K562 (cell line): Measurements from ENCODE around the gene PXK. TPM values are rescaled to one million over a fixed set of nuclear protein-coding genes. Genes with fewer than 3 reads are reported as not detected.
A peak's percentile ranks its signal among the peaks of the same experiment; 100 is the strongest.

Source experiments
- ATAC-seq: fragments of 200-7000 bp; cut with Tn5 transposase; 3 replicates; pipeline ENCODE4 v1.9.1; 2020; ENCODE audit warnings: moderate library complexity
- BruUV-seq: library from RNA; stranded (reverse); fragments of 400-500 nt; replicated peaks from 2 replicates; lab custom pipeline; 2021; lab: Mats Ljungman, UMichigan
- CTCF ChIA-PET: fragments of 300-600 bp; formaldehyde crosslinking; extraction: SDS; loops from one replicate; lab custom pipeline; 2021; ENCODE audit warnings: low intra/inter-chr PET ratio; lab: Yijun Ruan, JAX
- POLR2A ChIA-PET: fragments of 300-600, 350-650 bp; sonication (Branson Sonifier 250); formaldehyde crosslinking; extraction: SDS; loops from one replicate; lab custom pipeline; 2021; ENCODE audit warnings: antibody characterized with exemption, inconsistent platforms; lab: Yijun Ruan, JAX
- DNase-seq, 4 experiments: peaks; one replicate each; pipeline versions ENCODE4 v3.0.0 to v3.0.0-alpha.2; 2011 to 2018; ENCODE audit warnings: low spot score in 3 of 4, mixed read lengths in 3 of 4; ENCODE audit errors: extremely low read depth in 1 of 4
- FAIRE-seq: peaks from 2 replicates; lab custom pipeline; 2011; peaks lifted over from hg19 to GRCh38; lab: Jason Lieb, UNC
- H2AFZ ChIP-seq: 2 replicates; pipeline ENCODE4 v1.6.0; 2011; ENCODE audit warnings: low read depth, low read length, control low read depth, inconsistent platforms
- H3K27ac ChIP-seq: fragments of 200-600 bp; 3 replicates; pipeline ENCODE4 v1.8.0; 2011; ENCODE audit warnings: low read depth, mild to moderate bottlenecking, control low read depth, inconsistent platforms, low read length, moderate library complexity, mixed read lengths; ENCODE audit errors: extremely low read depth
- H3K27me3 ChIP-seq, 2 experiments: fragments of 300-600 bp in 1 of 2; 2 replicates in 1 of 2; 3 replicates in 1 of 2; pipeline versions ENCODE4 v1.6.0 to v1.8.0; 2011; ENCODE audit warnings: inconsistent platforms in 2 of 2, low read length in 2 of 2, mild to moderate bottlenecking in 1 of 2, mixed read lengths in 1 of 2, moderate library complexity in 1 of 2; ENCODE audit not compliant: control insufficient read depth in 2 of 2, insufficient read depth in 2 of 2
- H3K36me3 ChIP-seq: fragments of 300-600 bp; 3 replicates; pipeline ENCODE4 v1.8.0; 2011; ENCODE audit warnings: mild to moderate bottlenecking, low read length, inconsistent platforms; ENCODE audit not compliant: control insufficient read depth, insufficient read depth
- H3K4me1 ChIP-seq, 2 experiments: fragments of 200-600 bp in 1 of 2; replicated peaks in 1 of 2; 2 replicates in 1 of 2; 3 replicates in 1 of 2; pipeline versions ENCODE4 v1.5.1 to v1.8.0; 2011; ENCODE audit warnings: inconsistent platforms in 2 of 2, low read length in 2 of 2, mild to moderate bottlenecking in 1 of 2, mixed read lengths in 1 of 2, moderate library complexity in 1 of 2; ENCODE audit not compliant: control insufficient read depth in 2 of 2, insufficient read depth in 2 of 2
- H3K4me2 ChIP-seq: 2 replicates; pipeline ENCODE4 v1.6.1; 2011; ENCODE audit warnings: low read length, control low read depth, inconsistent platforms, mixed read lengths; ENCODE audit not compliant: insufficient read depth
- H3K4me3 ChIP-seq: fragments of 200-600 bp; sonication (generic), shearing (Covaris generic); 2 replicates; pipeline ENCODE4 v1.5.1; 2016; ENCODE audit warnings: control low read depth, inconsistent platforms
- H3K79me2 ChIP-seq: fragments of 200-600 bp; 3 replicates; pipeline ENCODE4 v1.8.0; 2011; ENCODE audit warnings: low read length, inconsistent platforms; ENCODE audit not compliant: control insufficient read depth, insufficient read depth
- H3K9ac ChIP-seq, 2 experiments: 2 replicates each; pipeline versions ENCODE4 v1.6.0 to v1.6.1; 2011; ENCODE audit warnings: low read depth in 2 of 2, low read length in 2 of 2, control low read depth in 1 of 2, inconsistent platforms in 1 of 2, mild to moderate bottlenecking in 1 of 2, mixed read lengths in 1 of 2; ENCODE audit not compliant: insufficient read depth in 1 of 2
- H3K9me1 ChIP-seq: one replicate; pipeline ENCODE4 v1.6.0; 2011; ENCODE audit warnings: inconsistent platforms, mild to moderate bottlenecking, low read length, moderate library complexity; ENCODE audit not compliant: control insufficient read depth, insufficient read depth
- H3K9me3 ChIP-seq: replicated peaks from 2 replicates; pipeline ENCODE4 v1.5.1; 2011; ENCODE audit warnings: low read depth, low read length, inconsistent platforms; ENCODE audit not compliant: control insufficient read depth, insufficient read depth
- H4K20me1 ChIP-seq: replicated peaks from 2 replicates; pipeline ENCODE4 v1.6.1; 2011; ENCODE audit warnings: low read length, inconsistent platforms, mixed read lengths; ENCODE audit not compliant: control insufficient read depth, insufficient read depth
- CBX8 ChIP-seq: fragments of 200-600 bp; sonication (generic); IDR thresholded peaks from 2 replicates; pipeline ENCODE4 v1.6.1; 2012; ENCODE audit warnings: borderline replicate concordance, mixed run types, low read depth, mild to moderate bottlenecking, moderate library complexity, mixed read lengths, low read length, control low read depth, inconsistent platforms; ENCODE audit not compliant: poor library complexity, severe bottlenecking; ENCODE audit errors: extremely low read depth
- FOXP1 ChIP-seq: sonication (generic); formaldehyde crosslinking; IDR thresholded peaks from 2 replicates; pipeline ENCODE4 v1.8.0; 2022; ENCODE audit warnings: mild to moderate bottlenecking, missing genetic modification reagents
- MAFK ChIP-seq: IDR thresholded peaks from 2 replicates; pipeline ENCODE4 v1.6.1; 2011; ENCODE audit warnings: low read length, improper control_type of control experiment
- MAZ ChIP-seq, 2 experiments: fragments of 450-650 bp in 1 of 2; sonication (generic) in 1 of 2; formaldehyde crosslinking; IDR thresholded peaks in 1 of 2; conservative IDR thresholded peaks in 1 of 2; 2 replicates each; pipeline versions ENCODE4 v1.4.0 to v1.5.0; 2020; ENCODE audit warnings: mild to moderate bottlenecking in 1 of 2, missing genetic modification reagents in 1 of 2
- MEIS2 ChIP-seq: fragments of 450-650 bp; IDR thresholded peaks from 2 replicates; pipeline ENCODE4 v1.6.1; 2014; ENCODE audit warnings: mild to moderate bottlenecking; ENCODE audit not compliant: partially characterized antibody
- NBN ChIP-seq: fragments of 450-650 bp; IDR thresholded peaks from 2 replicates; pipeline ENCODE4 v1.6.1; 2016; ENCODE audit warnings: low read depth, mild to moderate bottlenecking
- NFIC ChIP-seq: fragments of 450-650 bp; IDR thresholded peaks from 2 replicates; pipeline ENCODE4 v1.6.1; 2017; ENCODE audit warnings: mild to moderate bottlenecking, inconsistent platforms
- WGBS: fragments of 100-300 bp; shearing (Covaris generic); methylation state at CpG from one replicate; pipeline ENCODE4 v1.1.6; 2016; ENCODE audit warnings: low coverage, mixed read lengths; ENCODE audit not compliant: insufficient coverage; ENCODE audit errors: missing lambda C conversion rate; 5-methylcytosine and 5-hydroxymethylcytosine counted together
- in situ Hi-C: fragments of 300-500 bp; cut with MboI; formaldehyde crosslinking; loops from 4 replicates; pipeline ENCODE4 v1.15.0; 2018; ENCODE audit warnings: inconsistent platforms, mixed read lengths
- intact Hi-C: fragments of 100-400 bp; cut with micrococcal nuclease; formaldehyde crosslinking; loops from 2 replicates; pipeline ENCODE4 v1.14.2; 2022
- polyA plus RNA-seq, 8 experiments: library from polyadenylated mRNA; depleted of rRNA in 4 of 8; stranded (reverse) in 5 of 8; unstranded in 3 of 8; fragments of >200 nt; fragmentation: Nextera tagmentation in 2 of 8; fragmentation: Illumina TruSeq in 1 of 8; extraction: Ambion mirVana in 2 of 8; extraction: Trizol in 1 of 8; gene quantifications; 2 replicates each; pipeline versions ENCODE4 v1.2.1 to v1.2.3, GENCODE V29; 2011 to 2014; ENCODE audit warnings: inconsistent platforms in 1 of 8, missing spikeins in 1 of 8
- total RNA-seq, 7 experiments: library from RNA; depleted of rRNA in 6 of 7; stranded (reverse); fragments of >200 nt in 6 of 7; fragmentation: Illumina TruSeq in 2 of 7; extraction: Trizol in 2 of 7; gene quantifications; 2 replicates each; pipeline versions ENCODE4 v1.2.1 to v1.2.3, GENCODE V29; 2011 to 2021; ENCODE audit warnings: low replicate concordance in 1 of 7
- TF ChIP-seq, protein P1 (sequence below): fragments of 450-650 bp; IDR thresholded peaks from 2 replicates; pipeline ENCODE4 v1.6.1; 2017; ENCODE audit warnings: antibody characterized with exemption, mild to moderate bottlenecking

PXK gene
- total and polyA plus RNA-seq, 9 of the 15 experiments (the other 6 are each of a cell fraction or from before 2014, with no cell fraction given), result 3.3 to 19.9 (median 11.3) TPM

DNA sequence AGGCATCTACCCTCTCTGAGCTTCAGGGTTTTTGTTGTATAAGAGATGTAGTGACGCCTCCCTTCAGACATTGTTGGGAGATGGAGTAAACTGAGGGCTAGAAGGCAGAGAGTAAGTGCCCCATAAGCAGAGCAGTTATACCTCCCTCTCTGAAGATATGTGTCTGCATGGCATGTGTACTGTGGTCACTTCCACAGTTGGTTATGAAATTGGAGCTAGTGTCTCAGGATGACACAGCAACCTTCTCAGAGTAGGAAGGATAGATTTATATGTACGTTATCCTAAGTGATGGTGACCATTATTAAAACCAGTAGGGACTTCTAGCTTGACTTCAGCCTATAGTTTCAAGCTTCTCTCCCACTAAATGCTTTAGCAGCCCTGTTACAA is 17.9 kb downstream of the PXK start (continued):
- no peak for TF ChIP-seq MAZ (CRISPR knock-in tag; conservative IDR thresholded peaks at IDR 0.05 in 1 of 2, IDR thresholded peaks at IDR 0.05 in 1 of 2)
- no peak for TF ChIP-seq FOXP1 (CRISPR knock-in tag)
- peak; percentile 63; the same call in 1 of the 2 replicates for TF ChIP-seq MAFK
- TF ChIP-seq, protein P1, sequence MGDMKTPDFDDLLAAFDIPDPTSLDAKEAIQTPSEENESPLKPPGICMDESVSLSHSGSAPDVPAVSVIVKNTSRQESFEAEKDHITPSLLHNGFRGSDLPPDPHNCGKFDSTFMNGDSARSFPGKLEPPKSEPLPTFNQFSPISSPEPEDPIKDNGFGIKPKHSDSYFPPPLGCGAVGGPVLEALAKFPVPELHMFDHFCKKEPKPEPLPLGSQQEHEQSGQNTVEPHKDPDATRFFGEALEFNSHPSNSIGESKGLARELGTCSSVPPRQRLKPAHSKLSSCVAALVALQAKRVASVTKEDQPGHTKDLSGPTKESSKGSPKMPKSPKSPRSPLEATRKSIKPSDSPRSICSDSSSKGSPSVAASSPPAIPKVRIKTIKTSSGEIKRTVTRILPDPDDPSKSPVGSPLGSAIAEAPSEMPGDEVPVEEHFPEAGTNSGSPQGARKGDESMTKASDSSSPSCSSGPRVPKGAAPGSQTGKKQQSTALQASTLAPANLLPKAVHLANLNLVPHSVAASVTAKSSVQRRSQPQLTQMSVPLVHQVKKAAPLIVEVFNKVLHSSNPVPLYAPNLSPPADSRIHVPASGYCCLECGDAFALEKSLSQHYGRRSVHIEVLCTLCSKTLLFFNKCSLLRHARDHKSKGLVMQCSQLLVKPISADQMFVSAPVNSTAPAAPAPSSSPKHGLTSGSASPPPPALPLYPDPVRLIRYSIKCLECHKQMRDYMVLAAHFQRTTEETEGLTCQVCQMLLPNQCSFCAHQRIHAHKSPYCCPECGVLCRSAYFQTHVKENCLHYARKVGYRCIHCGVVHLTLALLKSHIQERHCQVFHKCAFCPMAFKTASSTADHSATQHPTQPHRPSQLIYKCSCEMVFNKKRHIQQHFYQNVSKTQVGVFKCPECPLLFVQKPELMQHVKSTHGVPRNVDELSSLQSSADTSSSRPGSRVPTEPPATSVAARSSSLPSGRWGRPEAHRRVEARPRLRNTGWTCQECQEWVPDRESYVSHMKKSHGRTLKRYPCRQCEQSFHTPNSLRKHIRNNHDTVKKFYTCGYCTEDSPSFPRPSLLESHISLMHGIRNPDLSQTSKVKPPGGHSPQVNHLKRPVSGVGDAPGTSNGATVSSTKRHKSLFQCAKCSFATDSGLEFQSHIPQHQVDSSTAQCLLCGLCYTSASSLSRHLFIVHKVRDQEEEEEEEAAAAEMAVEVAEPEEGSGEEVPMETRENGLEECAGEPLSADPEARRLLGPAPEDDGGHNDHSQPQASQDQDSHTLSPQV, result peak; percentile 32; the same call in 1 of the 2 replicates
- TF ChIP-seq MEIS2, result peak; percentile 44
- TF ChIP-seq NBN, result no peak

DNA sequence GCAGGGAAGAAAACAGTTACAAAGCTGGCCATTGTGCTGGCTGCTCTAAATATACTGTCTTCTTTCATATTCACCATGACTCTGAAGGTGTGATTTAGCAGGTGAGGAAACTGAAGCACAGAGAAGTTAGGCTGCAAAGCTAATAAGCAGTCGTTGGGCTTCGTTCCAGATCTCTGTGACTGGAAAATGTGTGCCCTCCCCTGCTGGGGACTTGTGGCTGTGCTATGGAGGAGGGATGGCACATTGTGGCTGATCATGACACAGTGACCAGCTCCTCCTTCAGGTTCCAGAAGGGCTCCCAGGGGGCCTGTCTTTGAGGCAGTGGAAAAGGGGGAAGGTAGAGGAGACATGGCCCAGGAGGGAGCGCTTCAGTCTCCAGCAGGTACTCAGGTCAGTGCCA is 19.2 kb downstream of the PXK start:
- FAIRE-seq (no peak), ATAC-seq (peak; percentile 50; the same call in 2 of the 3 replicates), DNase-seq (no peak)
- H3K4me3 ChIP-seq, result no peak overlapping the region
- no peaks in the 10 kb centered on the region; the same call in 2 of the 3 replicates for H3K36me3 ChIP-seq
- in situ Hi-C loops, result no loop called here
- H2AFZ ChIP-seq, result no peak overlapping the region
- no peak for TF ChIP-seq CBX8
- TF ChIP-seq NFIC, result peak; percentile 44
- H3K9me1 ChIP-seq, result no peaks in the 10 kb centered on the region
- WGBS, result 20% methylated on average over 1 of the region's 3 CpGs
- CTCF ChIA-PET, result no interaction called here
- BruUV-seq, result no TSS peak
- H3K27ac ChIP-seq, result no peak overlapping the region
- POLR2A ChIA-PET, result interaction anchor here (0.5 to 0.7 kb wide), 2 partner anchors 30 to 1759 kb away, joined by 3 read pairs; no protein-coding TSS in a partner anchor
- H3K9ac ChIP-seq, result no peak overlapping the region
- H3K79me2 ChIP-seq, result no peaks in the 10 kb centered on the region; the same call in 2 of the 3 replicates
- H3K4me2 ChIP-seq, result no peak overlapping the region
- H3K27me3 ChIP-seq, result no peaks in the 10 kb centered on the region
- H4K20me1 ChIP-seq, result no peaks in the 10 kb centered on the region; the same call in 1 of the 2 replicates
- no peaks in the 10 kb centered on the region for H3K9me3 ChIP-seq
- H3K4me1 ChIP-seq, result peaks cover 0 to 17% of the 10 kb centered on the region in 2 experiments; a peak in 3 of 5 replicates
- intact Hi-C loops, result no loop called here
